ENCODE measurements around the gene BCAS4.

- TF ChIP-seq CTCF (conservative IDR thresholded peaks at IDR 0.05 in 1 of 2, IDR thresholded peaks at IDR 0.05 in 1 of 2; ENCODE audit: extremely low read depth in 1 of 2, insufficient read depth in 1 of 2, low read depth in 1 of 2, low read length in 2 of 2) (no peak), EZH2 (IDR thresholded peaks at IDR 0.05; ENCODE audit: borderline replicate concordance, low read length) (no peak)
These were observed 71.3 kb downstream of the BCAS4 start for GRCh38 chr20:50866036-50866685.
